ENCODE measurements around the gene ZBED1. TPM values are rescaled to one million over a fixed set of nuclear protein-coding genes. Genes with fewer than 3 reads are reported as not detected.

The ZBED1 gene
- total and polyA plus RNA-seq, 9 of the 15 experiments (the other 6 are each of a cell fraction or from before 2014, with no cell fraction given): 0.61 to 27.6 (median 13.9) TPM

GRCh38 chrX:2526390-2526789 is 25.6 kb upstream of the ZBED1 start:
- ATAC-seq: no peak
- no peak overlapping the region for H3K27ac ChIP-seq (ENCODE audit: extremely low read depth, low read depth, low read length)
- DNase-seq (ENCODE audit: extremely low read depth in 1 of 4, low spot score in 3 of 4): no peak
- no peaks in the 10 kb centered on the region for H3K79me2 ChIP-seq (ENCODE audit: control insufficient read depth, insufficient read depth, low read length)
- H3K9me1 ChIP-seq (ENCODE audit: control insufficient read depth, insufficient read depth, low read length): no peaks in the 10 kb centered on the region
- H4K20me1 ChIP-seq (replicated peaks; ENCODE audit: control insufficient read depth, insufficient read depth, low read length): no peaks in the 10 kb centered on the region
- ChIA-PET POLR2A (no interaction called here), CTCF (ENCODE audit: low intra/inter-chr PET ratio) (no interaction called here)
- no peaks in the 10 kb centered on the region for H3K36me3 ChIP-seq (ENCODE audit: control insufficient read depth, insufficient read depth, low read length)
- no TSS peak for BruUV-seq (replicated peaks)
- no peaks in the 10 kb centered on the region for H3K9me3 ChIP-seq (replicated peaks; ENCODE audit: control insufficient read depth, insufficient read depth, low read depth, low read length)
- 0% methylated on average over 6 of the region's 10 CpGs for WGBS (ENCODE audit: insufficient coverage, low coverage, missing lambda C conversion rate)
- in situ Hi-C loops (cut with MboI): no loop called here
- H3K4me2 ChIP-seq (ENCODE audit: insufficient read depth, low read length): no peak overlapping the region
- H2AFZ ChIP-seq (ENCODE audit: low read depth, low read length): no peak overlapping the region
- intact Hi-C loops (cut with micrococcal nuclease): no loop called here
- FAIRE-seq: no peak
- H3K4me3 ChIP-seq: no peak overlapping the region
- peaks cover 12 to 19% of the 10 kb centered on the region in 2 experiments; a peak in 3 of 5 replicates for H3K27me3 ChIP-seq (ENCODE audit: control insufficient read depth in 2 of 2, insufficient read depth in 2 of 2, low read length in 2 of 2)
- H3K9ac ChIP-seq (ENCODE audit: insufficient read depth in 1 of 2, low read depth in 2 of 2, low read length in 2 of 2): no peak overlapping the region
- no peaks in the 10 kb centered on the region; a peak in 1 of 5 replicates for H3K4me1 ChIP-seq (replicated peaks in 1 of 2; ENCODE audit: control insufficient read depth in 2 of 2, insufficient read depth in 2 of 2, low read length in 2 of 2)
- no peak for TF ChIP-seq RBM17 (IDR thresholded peaks at IDR 0.05; ENCODE audit: borderline replicate concordance, low read depth, low read length)
- TF ChIP-seq ETV6 (IDR thresholded peaks at IDR 0.05; ENCODE audit: borderline replicate concordance in 1 of 2, low read depth in 2 of 2, low read length in 1 of 2): no peak
- no peak for TF ChIP-seq ETV6 (CRISPR knock-in tag; IDR thresholded peaks at IDR 0.05; ENCODE audit: borderline replicate concordance)
- no peak for TF ChIP-seq ZNF695 (CRISPR knock-in tag; IDR thresholded peaks at IDR 0.05)
- no peak for TF ChIP-seq FOXA1 (IDR thresholded peaks at IDR 0.05; ENCODE audit: borderline replicate concordance)
- TF ChIP-seq FOS (IDR thresholded peaks at IDR 0.05; ENCODE audit: extremely low read depth, insufficient read length): no peak
- TF ChIP-seq ZKSCAN8 (CRISPR knock-in tag; IDR thresholded peaks at IDR 0.05): no peak
- TF ChIP-seq CGGBP1 (CRISPR knock-in tag; IDR thresholded peaks at IDR 0.05): no peak
- no peak for TF ChIP-seq HSF4 (CRISPR knock-in tag; IDR thresholded peaks at IDR 0.05; ENCODE audit: borderline replicate concordance)
- TF ChIP-seq HMG20B (CRISPR knock-in tag; IDR thresholded peaks at IDR 0.05): no peak
- no peak for TF ChIP-seq POLR3G (IDR thresholded peaks at IDR 0.05; ENCODE audit: extremely low read depth, insufficient read length, insufficient replicate concordance)
- TF ChIP-seq ZNF512 (tag; IDR thresholded peaks at IDR 0.05): no peak
- no peak for TF ChIP-seq ZNF584 (CRISPR knock-in tag; IDR thresholded peaks at IDR 0.05; ENCODE audit: low read depth)
- no peak for TF ChIP-seq BRD9 (IDR thresholded peaks at IDR 0.05; ENCODE audit: low read depth, partially characterized antibody)
- no peak for TF ChIP-seq SNAPC5 (CRISPR knock-in tag; IDR thresholded peaks at IDR 0.05)
- no peak for TF ChIP-seq ELF2 (CRISPR knock-in tag; IDR thresholded peaks at IDR 0.05)
- no peak for TF ChIP-seq GTF3C2 (IDR thresholded peaks at IDR 0.05; ENCODE audit: borderline replicate concordance, extremely low read depth, insufficient read length)
